Muscle of back (tissue), 11 donors: ENCODE data around the gene TSNAXIP1. TPM values are rescaled to one million over a fixed set of nuclear protein-coding genes. Genes with fewer than 3 reads are reported as not detected.
A peak's percentile ranks its signal among the peaks of the same experiment; 100 is the strongest.
"Not testable (repeated sequence)": the region's sequence is repeated elsewhere in the genome, so short reads cannot be mapped to it uniquely, and the experiment has no call there.

Experiments used
- DNase-seq, 3 donors: peaks; one replicate each; pipeline versions ENCODE4 v3.0.0 to v3.0.0-alpha.2; 2013
- polyA plus RNA-seq, 10 donors: library from polyadenylated mRNA; unstranded; fragments of 120-200 nt; gene quantifications; one replicate each; pipeline ENCODE4 v1.2.1, GENCODE V29; 2013; ENCODE audit not compliant: insufficient read length in 10 of 10

The TSNAXIP1 gene
- polyA plus RNA-seq, 10 donors, result 1.1 to 3.5 (median 1.6) TPM

GRCh38 chr16:67858500-67858899, 51.8 kb downstream of the TSNAXIP1 start:
- DNase-seq, result no peak

GRCh38 chr16:67860589-67861398, 54.1 kb downstream of the TSNAXIP1 start:
- no peak for DNase-seq

- no peak for DNase-seq
Observed at GRCh38 chr16:67861877-67862276, 55.2 kb downstream of the TSNAXIP1 start.

- peak; percentile 67 to 81 (median 78) for DNase-seq
Observed at GRCh38 chr16:67862623-67863583, 56.2 kb downstream of the TSNAXIP1 start.

GRCh38 chr16:67864044-67864443, 57.4 kb downstream of the TSNAXIP1 start:
- not testable (repeated sequence) for DNase-seq

GRCh38 chr16:67864594-67864993, 57.9 kb downstream of the TSNAXIP1 start:
- no peak for DNase-seq

- DNase-seq, result no peak
Observed at GRCh38 chr16:67865318-67865717, 58.6 kb downstream of the TSNAXIP1 start.

- DNase-seq, result no peak
Observed at GRCh38 chr16:67868290-67868689, 61.6 kb downstream of the TSNAXIP1 start.

- no peak for DNase-seq
Observed at GRCh38 chr16:67869653-67870052, 63.0 kb downstream of the TSNAXIP1 start.

GRCh38 chr16:67871256-67871655, 64.6 kb downstream of the TSNAXIP1 start:
- DNase-seq, result no peak

- DNase-seq, result no peak
Observed at GRCh38 chr16:67872131-67872630, 65.5 kb downstream of the TSNAXIP1 start.

- peak; percentile 66 to 91 (median 82) for DNase-seq
Observed at GRCh38 chr16:67872631-67873434, 66.1 kb downstream of the TSNAXIP1 start, which contains the start of gene EDC4. EDC4 (plus strand) TSS chr16:67873052; CDS start chr16:67873262, 210 bp downstream.

- DNase-seq, result no peak
Observed at GRCh38 chr16:67873435-67874370, 67.0 kb downstream of the TSNAXIP1 start.

GRCh38 chr16:67874372-67874771, 67.7 kb downstream of the TSNAXIP1 start:
- DNase-seq, result no peak

- no peak for DNase-seq
Observed at GRCh38 chr16:67877064-67877463, 70.4 kb downstream of the TSNAXIP1 start.

Other genes with a start within 250 kb of the TSNAXIP1 start
- 10 to 100 TPM; 37.2 to 50.1 (median 41.7) TPM for gene CTCF, start 244.4 kb upstream of the TSNAXIP1 start, polyA plus RNA-seq
- gene CARMIL2, start 161.7 kb upstream of the TSNAXIP1 start, polyA plus RNA-seq, result 1 to 10 TPM in 2 of 10 donors, under 1 TPM in 8; 0.33 to 4.2 (median 0.55) TPM
- gene ACD, start 146.6 kb upstream of the TSNAXIP1 start, polyA plus RNA-seq, result 10 to 100 TPM; 11.2 to 17.4 (median 14.1) TPM
- 1 to 10 TPM in 6 of 10 donors, under 1 TPM in 4; 0.40 to 1.4 (median 1.2) TPM for gene PARD6A, start 145.9 kb upstream of the TSNAXIP1 start, polyA plus RNA-seq
- 10 to 100 TPM in 1 of 10 donors, 1 to 10 TPM in 9; 5.9 to 11.2 (median 7.4) TPM for gene ENKD1, start 140.1 kb upstream of the TSNAXIP1 start, polyA plus RNA-seq
- 1 to 10 TPM; 1.5 to 3.0 (median 2.3) TPM for gene C16orf86, start 140.1 kb upstream of the TSNAXIP1 start, polyA plus RNA-seq
- 10 to 100 TPM; 11.5 to 19.8 (median 13.7) TPM for gene GFOD2, start 87.6 kb upstream of the TSNAXIP1 start, polyA plus RNA-seq
- gene RANBP10, start 329 bp upstream of the TSNAXIP1 start, polyA plus RNA-seq, result 10 to 100 TPM; 14.1 to 27.2 (median 20.3) TPM
- 10 to 100 TPM; 20.1 to 29.7 (median 24.6) TPM for gene THAP11, start 35.4 kb downstream of the TSNAXIP1 start, polyA plus RNA-seq
- gene NUTF2, start 40.0 kb downstream of the TSNAXIP1 start, polyA plus RNA-seq, result 100 to 1,000 TPM; 104 to 135 (median 122) TPM
- 10 to 100 TPM; 20.8 to 47.6 (median 34.1) TPM for gene CENPT, start 40.8 kb downstream of the TSNAXIP1 start, polyA plus RNA-seq
- 100 to 1,000 TPM in 5 of 10 donors, 10 to 100 TPM in 5; 85.2 to 115 (median 100) TPM for gene EDC4, start 66.2 kb downstream of the TSNAXIP1 start, polyA plus RNA-seq
- 1 to 10 TPM in 3 of 10 donors, under 1 TPM in 6, not detected in 1; 0.39 to 1.5 (median 0.53) TPM for gene NRN1L, start 78.0 kb downstream of the TSNAXIP1 start, polyA plus RNA-seq
- gene PSKH1, start 86.4 kb downstream of the TSNAXIP1 start, polyA plus RNA-seq, result 10 to 100 TPM; 17.1 to 27.5 (median 20.7) TPM
- 1 to 10 TPM; 1.5 to 5.4 (median 3.1) TPM for gene CTRL, start 125.0 kb downstream of the TSNAXIP1 start, polyA plus RNA-seq
- gene PSMB10, start 130.0 kb downstream of the TSNAXIP1 start, polyA plus RNA-seq, result 10 to 100 TPM; 18.4 to 35.8 (median 26.8) TPM
- 10 to 100 TPM; 12.8 to 34.1 (median 21.9) TPM for gene LCAT, start 137.2 kb downstream of the TSNAXIP1 start, polyA plus RNA-seq
- gene SLC12A4, start 161.7 kb downstream of the TSNAXIP1 start, polyA plus RNA-seq, result 10 to 100 TPM; 29.8 to 56.0 (median 40.7) TPM
- gene DPEP3, start 173.6 kb downstream of the TSNAXIP1 start, polyA plus RNA-seq, result under 1 TPM in 4 of 10 donors, not detected in 6; 0.05 to 0.33 (median 0.17) TPM
- 1 to 10 TPM in 6 of 10 donors, under 1 TPM in 4; 0.63 to 2.5 (median 1.2) TPM for gene DPEP2, start 192.6 kb downstream of the TSNAXIP1 start, polyA plus RNA-seq
- gene DPEP2NB, start 209.0 kb downstream of the TSNAXIP1 start, polyA plus RNA-seq, result not detected
- gene DDX28, start 216.3 kb downstream of the TSNAXIP1 start, polyA plus RNA-seq, result 1 to 10 TPM; 4.6 to 6.7 (median 5.5) TPM
- 10 to 100 TPM; 10.2 to 15.0 (median 11.0) TPM for gene DUS2, start 216.4 kb downstream of the TSNAXIP1 start, polyA plus RNA-seq